NCI-H446 (cell line): ENCODE data around the gene ZRANB1.
A peak's percentile ranks its signal among the peaks of the same experiment; 100 is the strongest.
"Not testable (repeated sequence)": the region's sequence is repeated elsewhere in the genome, so short reads cannot be mapped to it uniquely, and the experiment has no call there.

Source experiments
- DNase-seq, 2 experiments: peaks; one replicate each; lab custom pipeline; 2025; lab: John Stamatoyannopoulos, UW

ZRANB1 gene

GRCh38 chr10:124941823-124942222 is at the start of gene ZRANB1:
Gene ZRANB1 (plus strand): TSS chr10:124942123. CDS start chr10:124942494, 371 bp downstream.
- no peak for DNase-seq

GRCh38 chr10:124892905-124893304 is 49.0 kb upstream of the ZRANB1 start:
- DNase-seq = no peak

- no peak for DNase-seq
Measured at GRCh38 chr10:124894569-124895215, 47.2 kb upstream of the ZRANB1 start.

DNA sequence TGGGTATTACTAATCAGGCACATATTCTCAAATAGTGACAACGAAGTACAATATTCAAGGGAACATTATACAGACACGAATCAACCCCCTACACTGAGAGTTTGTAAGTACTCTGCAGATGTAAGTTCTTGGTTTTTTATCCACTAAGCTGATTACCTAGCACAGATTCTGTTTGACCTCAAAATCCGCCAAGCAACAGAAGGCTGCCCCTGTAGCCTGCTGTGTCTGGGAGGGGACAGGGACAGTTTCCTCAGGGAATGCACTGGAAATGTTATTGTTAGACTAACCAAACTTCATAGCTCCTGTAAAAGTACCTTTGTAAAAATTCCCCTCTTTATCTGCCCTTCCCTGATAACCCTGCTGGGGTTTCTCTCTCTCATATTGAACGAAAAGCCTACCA is 45.2 kb upstream of the ZRANB1 start:
- no peak for DNase-seq

GRCh38 chr10:124898471-124898870 is 43.5 kb upstream of the ZRANB1 start:
- DNase-seq = no peak

GRCh38 chr10:124899151-124899550 is 42.8 kb upstream of the ZRANB1 start:
- DNase-seq = no peak

DNA sequence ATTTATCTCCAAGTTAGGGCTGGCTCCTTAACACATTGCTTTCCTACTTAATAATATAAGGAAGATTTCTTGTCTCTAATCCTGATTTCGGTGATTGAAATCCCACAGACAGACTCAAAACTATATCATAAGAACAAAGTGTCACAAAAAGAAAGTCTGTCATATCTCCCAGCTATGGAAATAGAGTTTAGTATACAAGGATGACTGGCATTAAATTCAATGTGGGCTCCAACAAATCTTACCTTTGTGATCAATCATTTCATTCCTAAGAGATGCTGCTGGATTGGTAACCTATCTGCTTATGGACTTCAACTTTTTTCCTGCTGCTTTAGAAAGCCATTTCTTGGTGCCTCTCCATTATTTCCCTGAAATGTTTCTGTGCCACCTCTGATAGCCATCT is 39.5 kb upstream of the ZRANB1 start:
- DNase-seq = no peak

DNA sequence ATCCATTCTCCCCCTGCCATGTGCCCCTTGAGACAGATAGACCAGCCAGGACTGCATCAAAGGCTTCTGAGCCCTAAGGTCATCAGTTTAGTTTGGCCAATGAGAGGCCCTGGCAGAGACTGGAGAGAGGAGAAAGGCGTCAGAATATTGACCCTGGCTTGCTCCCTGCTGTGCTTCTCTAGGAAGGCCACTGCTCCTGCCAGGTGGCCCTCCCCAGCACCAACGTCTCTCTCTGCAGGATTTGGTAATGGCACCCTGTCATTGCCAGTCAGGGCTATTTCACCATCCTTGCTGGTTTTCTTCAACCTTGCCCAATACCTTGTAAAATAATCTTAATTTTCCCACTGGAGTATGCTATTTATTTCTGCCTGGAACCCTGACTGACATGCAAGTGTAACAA is 38.8 kb upstream of the ZRANB1 start:
- DNase-seq = no peak

- no peak for DNase-seq
Measured at GRCh38 chr10:124904796-124905195, 37.1 kb upstream of the ZRANB1 start.

DNA sequence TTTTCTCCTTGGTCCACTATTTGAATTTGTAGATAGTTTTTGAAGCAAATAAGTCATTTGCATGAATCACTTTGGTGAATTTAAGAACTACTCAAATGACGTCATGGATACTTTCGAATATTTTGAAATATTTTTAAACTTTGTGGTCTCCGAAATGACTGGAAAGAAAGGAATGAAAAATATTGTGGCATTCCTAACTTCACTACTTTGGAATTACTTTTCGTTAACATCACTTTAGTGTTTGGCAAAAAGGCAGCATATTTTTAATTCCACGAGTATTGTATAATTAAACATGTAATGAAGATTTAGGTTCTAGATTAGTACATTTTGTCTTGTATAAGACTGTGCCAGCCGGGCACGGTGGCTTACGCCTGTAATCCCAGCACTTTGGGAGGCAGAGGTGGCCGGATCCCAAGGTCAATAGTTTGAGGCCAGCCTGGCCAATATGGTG is 35.3 kb upstream of the ZRANB1 start:
- no peak for DNase-seq

GRCh38 chr10:124909563-124909962 is 32.4 kb upstream of the ZRANB1 start:
- DNase-seq = no peak

GRCh38 chr10:124911124-124912067 is 30.5 kb upstream of the ZRANB1 start:
- DNase-seq = no peak

- no peak for DNase-seq
Measured at GRCh38 chr10:124912101-124912886, 29.6 kb upstream of the ZRANB1 start.

DNA sequence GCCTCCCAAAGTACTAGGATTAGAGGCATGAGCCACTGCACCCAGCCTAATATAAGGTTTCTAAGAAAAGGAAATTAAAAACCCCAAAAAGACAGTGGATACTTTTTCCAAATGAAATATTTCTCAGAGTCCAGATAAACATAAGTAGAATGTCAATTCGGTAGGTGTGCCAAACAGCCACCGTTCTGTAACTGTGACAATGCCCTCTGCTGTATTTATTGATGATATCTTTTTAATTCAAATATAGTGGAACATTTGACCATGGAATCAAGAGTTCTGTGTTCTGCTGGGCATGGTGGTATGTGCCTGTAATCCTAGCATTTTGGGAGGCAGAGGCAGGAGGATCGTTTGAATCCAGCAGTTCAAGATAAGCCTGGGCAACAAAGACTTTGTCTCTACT is 28.8 kb upstream of the ZRANB1 start:
- DNase-seq = no peak

GRCh38 chr10:124914398-124914797 is 27.5 kb upstream of the ZRANB1 start:
- DNase-seq = not testable (repeated sequence)

- DNase-seq = no peak
Measured at GRCh38 chr10:124916098-124916584, 25.8 kb upstream of the ZRANB1 start.

DNA sequence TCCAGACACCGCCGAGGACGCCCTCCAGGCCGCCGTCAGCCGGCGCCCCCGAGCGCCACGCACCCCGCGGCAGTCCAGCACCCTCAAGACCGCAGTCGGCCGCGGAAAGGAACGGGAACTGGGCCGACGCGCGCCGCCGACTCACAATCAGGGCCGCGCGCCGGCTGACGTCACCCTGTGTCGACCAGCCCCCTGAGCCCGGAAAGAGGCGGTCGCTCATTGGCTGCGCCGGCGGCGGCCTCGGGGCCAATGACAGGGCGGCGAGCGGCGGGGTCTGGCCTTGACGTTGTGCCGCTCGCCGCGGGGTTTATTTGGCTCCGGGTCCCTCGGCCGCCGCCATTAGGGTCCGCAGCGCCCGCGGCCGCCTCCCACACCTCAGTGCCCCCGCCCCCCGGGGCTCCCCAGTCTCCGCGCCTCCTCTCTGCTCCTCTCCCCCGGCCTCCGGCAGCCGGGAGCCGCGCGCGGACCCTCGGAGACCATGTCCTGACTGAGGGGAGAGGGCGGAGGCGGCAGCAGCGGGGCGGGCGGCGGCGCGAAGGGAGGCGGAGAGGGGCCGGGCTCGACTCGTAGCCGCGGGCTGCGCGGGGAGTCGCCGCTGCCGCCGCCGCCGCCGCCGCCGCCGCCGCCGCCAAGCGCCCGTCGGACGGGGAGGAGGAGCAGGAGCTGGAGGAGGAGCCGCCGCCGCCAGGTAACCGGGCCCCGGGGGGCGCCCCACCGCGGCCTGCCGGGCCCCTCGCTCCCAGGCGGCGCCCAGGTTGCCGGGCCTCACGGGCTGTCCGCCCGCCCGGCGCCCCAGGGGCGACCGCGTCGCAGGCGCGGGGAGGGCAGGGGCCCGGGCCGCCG is 25.1 kb upstream of the ZRANB1 start:
- peak; percentile 77 to 93 for DNase-seq

- no peak for DNase-seq
Measured at GRCh38 chr10:124917428-124918190, 24.3 kb upstream of the ZRANB1 start.

DNA sequence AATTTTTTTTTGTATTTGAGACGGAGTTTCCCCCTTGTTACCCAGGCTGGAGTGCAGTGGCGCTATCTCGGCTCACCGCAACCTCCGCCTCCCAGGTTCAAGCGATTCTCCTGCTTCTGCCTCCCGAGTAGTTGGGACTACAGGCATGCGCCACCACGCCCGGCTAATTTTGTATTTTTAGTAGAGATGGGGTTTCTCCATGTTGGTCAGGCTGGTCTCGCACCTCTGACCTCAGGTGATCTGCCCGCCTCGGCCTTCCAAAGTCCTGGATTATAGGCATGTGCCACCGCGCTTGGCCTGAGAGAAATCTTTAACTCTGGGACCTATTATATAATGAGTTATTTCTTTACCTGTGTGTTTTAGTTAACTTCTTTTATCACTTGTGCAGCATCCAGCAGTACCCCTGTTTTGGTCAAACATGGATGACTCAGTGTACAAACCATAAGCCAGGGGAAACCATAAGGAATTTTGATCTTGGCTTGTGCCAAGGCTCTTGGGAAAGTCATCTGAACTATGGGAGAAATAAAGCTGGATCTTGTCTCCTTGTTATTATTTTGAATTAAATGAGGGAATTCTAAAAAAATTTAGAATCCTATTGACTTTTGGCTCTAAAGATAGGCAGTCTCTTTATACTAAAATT is 23.6 kb upstream of the ZRANB1 start:
- DNase-seq = no peak

- DNase-seq = no peak
Measured at GRCh38 chr10:124918906-124919305, 23.0 kb upstream of the ZRANB1 start.
